NCI-H2029 treated with DMSO at 0.1 percent for 48 hours (cell line): ENCODE measurements around the gene CSGALNACT2.

ENCODE experiments used
- DNase-seq: peaks from one replicate; lab custom pipeline; 2025; lab: John Stamatoyannopoulos, UW

The CSGALNACT2 gene

GRCh38 chr10:43188702-43189101, 50.5 kb downstream of the CSGALNACT2 start:
- DNase-seq = no peak

- DNase-seq = no peak
Observed at GRCh38 chr10:43190289-43190688, 52.0 kb downstream of the CSGALNACT2 start.

GRCh38 chr10:43190775-43191174, 52.5 kb downstream of the CSGALNACT2 start:
- no peak for DNase-seq

DNA sequence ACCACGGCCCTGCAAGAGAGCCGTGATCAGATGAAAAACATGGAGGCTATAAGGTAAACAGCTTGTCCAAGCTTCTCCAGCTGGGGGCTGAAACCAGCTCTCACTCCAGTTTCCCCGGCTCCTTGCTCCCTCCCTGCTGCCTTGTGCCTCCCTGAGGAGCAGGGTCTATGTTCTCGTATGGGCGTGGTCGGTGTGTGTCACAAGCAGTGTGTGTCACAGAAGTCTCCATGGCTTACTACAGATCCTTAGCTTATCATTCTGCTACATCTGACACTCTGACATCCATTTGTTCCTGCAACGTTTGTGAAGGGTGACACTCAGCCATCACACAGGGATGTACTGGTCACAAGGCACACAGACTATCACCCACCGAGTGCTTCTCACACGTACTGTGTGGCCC, 54.6 kb downstream of the CSGALNACT2 start:
- DNase-seq = no peak

DNA sequence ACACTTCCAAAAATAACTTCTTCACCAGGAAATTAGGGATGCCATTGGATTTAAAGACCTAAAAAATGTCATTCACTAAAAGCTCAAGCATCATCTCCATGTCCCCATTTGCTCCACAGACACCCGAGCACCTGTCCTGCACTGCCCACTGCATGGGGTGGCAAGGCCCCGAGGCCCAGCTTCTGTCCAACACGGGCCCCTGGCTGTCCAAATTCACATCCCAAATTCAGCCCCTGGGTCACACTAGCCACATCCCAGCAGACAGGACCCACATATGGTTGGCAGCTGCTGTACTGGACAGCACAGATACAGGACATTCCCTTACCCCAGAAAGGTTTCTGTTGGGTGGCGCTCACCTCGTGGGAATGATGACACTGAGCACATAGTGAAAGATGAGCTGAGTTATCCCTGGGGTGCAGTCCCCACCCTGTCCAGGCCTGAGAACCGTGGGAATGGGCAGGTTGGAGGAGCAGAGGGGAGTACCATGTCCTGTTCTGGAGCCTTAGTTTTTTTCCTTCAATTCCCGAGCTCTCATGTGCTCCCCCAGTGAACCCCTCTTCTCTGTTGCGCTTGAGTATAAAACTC, 55.3 kb downstream of the CSGALNACT2 start:
- DNase-seq = no peak

DNA sequence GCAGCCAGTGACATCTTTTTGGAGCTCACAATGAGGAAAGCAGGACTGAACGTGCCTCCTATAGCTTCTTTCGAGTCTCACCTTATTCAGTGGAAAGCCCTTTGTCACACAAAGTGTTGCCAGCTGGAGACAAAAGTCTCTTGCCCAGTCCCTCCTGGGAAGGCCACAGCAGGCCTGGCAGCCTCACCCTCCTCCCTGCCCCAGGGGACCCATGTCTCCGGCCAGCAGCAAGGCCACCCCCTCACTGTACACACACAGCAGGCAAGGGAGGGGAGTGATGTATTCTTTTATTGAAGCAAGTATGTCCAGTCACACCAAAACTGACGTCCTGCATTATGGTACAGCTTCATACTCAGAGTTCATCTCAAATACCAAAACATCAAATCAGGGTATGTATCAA, 56.0 kb downstream of the CSGALNACT2 start:
- no peak for DNase-seq

DNA sequence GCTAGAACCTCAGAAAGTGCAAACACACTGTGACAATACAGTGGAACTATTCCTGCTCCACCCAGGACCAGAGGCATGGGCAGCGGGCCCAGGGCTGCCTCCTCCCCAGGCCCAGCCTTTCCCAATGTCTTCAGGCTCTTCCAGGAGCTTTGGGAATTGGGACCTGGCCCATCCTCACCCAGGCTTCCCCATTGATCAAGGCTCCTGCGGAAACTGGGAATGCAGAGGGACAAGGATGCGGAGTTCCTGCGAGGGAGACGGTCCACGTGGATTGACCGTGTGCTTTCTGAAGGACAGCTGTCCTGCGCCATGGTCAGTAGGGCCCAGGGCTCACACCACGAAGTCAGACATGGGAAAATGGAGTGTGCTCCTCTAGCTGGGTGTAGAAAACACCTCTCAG, 56.6 kb downstream of the CSGALNACT2 start:
- no peak for DNase-seq

- DNase-seq = no peak
Observed at GRCh38 chr10:43195557-43195956, 57.3 kb downstream of the CSGALNACT2 start.

GRCh38 chr10:43196131-43196980, 58.1 kb downstream of the CSGALNACT2 start:
- no peak for DNase-seq

DNA sequence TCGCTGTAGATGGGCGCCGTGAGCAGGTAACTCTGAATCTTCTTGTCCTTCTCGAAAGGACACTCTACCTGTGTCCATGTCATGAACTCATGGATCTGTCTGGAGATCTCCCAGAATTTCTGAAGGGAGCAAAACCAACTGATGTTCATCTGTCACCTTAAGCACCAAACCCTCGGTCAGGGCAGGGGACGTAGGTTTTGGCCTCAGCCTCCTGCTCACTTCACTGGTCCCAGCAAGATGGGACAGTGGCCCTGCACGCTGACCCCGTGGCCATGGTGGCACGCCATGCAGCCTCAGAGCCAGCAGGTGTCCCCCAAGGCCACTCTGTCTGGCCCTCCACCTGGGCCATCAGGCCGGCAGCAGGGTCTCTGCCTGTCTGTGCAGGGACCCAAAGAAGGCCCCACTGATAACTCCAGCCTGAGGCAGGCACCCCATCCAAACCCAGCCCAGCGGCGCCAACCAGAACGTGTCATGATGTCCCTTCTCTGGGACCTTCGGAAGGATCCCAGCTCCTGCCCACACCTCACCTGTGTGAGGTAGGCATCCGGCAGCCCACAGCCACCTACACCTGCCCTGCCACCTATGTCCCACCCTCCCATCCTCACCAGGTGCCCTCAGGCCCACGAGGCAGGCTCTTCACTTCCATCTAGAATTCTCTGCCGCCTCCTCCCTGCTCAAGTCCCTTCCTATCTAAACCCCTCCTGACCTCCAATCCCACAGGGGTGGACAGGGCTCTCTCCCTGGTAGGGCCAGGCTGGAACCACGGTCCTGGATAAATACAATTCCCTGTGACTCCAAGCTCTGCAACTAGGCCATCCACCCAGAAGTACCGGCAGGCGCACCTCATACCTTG, 59.0 kb downstream of the CSGALNACT2 start:
- DNase-seq = no peak

DNA sequence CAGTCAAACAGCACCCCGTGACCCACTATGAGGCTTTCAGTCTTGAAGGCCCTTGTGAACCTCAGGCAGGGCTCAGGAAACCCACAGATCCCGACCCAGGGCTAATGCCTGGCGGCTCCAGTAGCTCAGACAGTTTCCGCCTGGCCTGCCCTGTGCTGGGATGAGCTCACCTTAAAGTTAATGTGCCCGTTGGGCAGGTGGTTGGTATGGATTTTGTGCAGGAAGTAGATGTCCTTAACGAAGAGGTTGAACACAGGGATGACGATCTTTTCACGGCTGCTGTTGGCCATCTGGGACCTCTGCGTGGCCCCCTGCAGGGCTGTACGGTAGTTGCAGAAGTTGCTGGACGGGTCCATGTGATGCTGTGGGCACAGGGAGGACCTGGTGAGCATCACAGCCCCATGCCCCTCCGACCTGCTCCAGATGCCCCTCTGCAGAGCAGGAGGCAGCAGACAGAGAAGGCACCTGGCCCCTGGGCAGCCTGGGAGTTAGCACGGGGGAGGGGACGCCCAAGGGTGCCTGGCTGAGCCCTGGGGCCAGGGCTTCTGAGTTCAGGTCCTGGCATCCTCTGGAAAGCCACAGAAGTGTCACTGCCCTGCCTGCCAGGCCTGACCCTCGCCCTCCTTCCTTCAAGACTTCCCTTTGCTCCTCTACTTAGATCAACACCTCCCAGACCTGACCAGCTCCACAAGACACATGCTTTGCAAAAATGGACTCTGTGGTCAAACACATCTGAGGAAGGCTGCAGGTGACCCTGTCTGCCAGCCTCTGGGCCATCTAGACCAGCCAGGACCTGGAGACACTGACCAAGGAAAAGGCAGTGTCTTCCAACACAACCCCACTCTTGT, 59.8 kb downstream of the CSGALNACT2 start:
- DNase-seq = no peak

- DNase-seq = no peak
Observed at GRCh38 chr10:43198682-43199005, 60.4 kb downstream of the CSGALNACT2 start.

- DNase-seq = no peak
Observed at GRCh38 chr10:43199088-43199683, 60.9 kb downstream of the CSGALNACT2 start.

- DNase-seq = no peak
Observed at GRCh38 chr10:43199684-43200537, 61.7 kb downstream of the CSGALNACT2 start.

DNA sequence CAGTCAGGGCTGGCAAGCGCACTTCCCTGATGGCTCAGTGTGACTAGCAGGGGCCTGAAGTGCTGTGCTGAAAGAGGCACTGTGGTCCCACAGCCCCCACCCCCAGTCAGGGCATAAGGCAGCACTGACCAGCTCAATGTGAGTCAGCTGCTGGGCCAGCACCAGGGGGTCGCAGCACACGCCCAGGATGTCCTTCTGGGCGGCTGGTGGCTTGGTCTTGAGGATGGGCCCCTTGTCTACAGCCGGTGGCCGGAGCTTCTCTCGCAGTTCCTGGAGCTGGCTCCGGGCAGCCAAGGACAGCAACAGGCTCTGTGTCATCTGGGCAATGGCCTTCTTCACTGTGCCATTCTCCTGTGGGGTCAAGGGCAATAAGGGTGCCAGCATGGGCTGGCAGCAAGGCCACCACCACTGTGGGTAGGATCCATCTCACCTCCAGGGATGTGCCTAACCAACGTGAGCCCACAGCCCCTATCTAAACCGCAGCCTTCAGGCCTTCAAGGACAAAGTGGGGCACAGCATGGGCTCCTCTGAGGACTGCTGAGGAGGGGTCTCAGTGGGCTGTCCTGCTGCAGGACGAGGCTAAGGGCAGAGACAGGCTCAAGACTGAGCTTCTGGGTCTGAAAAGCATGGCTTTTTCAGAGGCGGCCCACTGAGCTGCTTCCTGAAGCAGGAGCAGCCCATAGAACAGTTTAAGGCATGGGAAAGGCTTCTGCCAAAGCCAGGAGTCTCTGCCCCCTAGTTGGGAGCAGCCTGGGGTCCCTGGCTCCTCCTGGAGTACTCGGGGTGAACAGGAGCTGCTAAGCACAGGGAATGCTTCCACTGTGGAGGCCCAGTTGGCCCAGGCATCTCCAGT, 62.5 kb downstream of the CSGALNACT2 start:
- DNase-seq = no peak

DNA sequence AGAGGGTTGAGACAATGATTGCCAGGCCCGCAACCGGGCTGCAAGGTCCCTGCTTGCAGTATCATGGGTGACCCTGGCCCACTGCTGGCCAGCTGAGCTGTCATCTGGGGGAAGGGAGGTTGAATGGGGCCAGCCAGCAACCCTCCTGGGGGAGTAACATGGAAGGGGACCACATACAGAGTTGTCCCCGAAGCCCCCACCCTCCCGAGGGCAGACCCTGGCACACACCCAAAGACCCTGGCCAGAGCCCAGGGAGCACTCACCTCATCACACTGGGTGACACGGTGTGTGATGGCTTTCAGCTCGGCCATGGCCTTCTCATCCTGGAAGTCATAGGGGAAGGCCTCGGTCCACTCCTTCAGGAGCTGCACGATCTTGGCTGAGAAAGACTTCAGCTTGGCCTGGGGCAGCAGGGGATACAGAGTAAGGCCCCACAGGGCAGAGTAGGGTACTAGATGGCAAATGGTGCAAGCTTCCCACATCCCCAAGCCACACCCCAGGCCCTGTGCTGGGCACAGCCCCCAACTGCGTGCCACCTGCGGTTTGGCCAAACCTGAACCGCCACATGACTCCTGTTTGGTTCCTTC, 63.4 kb downstream of the CSGALNACT2 start:
- no peak for DNase-seq

DNA sequence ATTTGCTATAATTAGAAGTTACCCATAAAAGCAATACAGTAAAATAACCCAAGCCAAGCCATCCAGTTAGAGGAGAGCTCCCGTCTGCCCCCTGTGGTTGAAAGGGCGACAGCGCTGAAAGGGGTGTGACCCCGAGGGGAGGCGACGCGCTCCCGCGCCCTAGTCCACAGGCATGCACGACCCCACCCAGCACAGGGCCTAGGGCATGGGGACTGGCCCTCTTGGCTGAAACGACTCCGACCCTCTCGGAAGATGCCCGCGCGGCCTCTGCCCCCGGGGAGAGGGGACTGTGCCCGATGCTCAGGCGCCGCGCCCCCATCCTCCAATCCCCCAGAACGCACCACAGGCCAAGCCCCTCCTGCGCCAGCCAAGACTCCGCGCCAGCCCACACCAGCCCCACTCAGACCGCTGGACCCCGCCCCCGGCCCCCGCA, 64.0 kb downstream of the CSGALNACT2 start:
- DNase-seq = no peak

GRCh38 chr10:43202657-43203447, 64.6 kb downstream of the CSGALNACT2 start:
- no peak for DNase-seq
